Ishikawa (cell line): ENCODE data around the gene ANKRD44.

Experiments
- CREB1 ChIP-seq: IDR thresholded peaks from 2 replicates; pipeline ENCODE4 v1.6.1; 2012; ENCODE audit warnings: low read depth
- EGR1 ChIP-seq: IDR thresholded peaks from 2 replicates; pipeline ENCODE4 v1.6.1; 2012
- EP300 ChIP-seq: IDR thresholded peaks from 2 replicates; pipeline ENCODE4 v1.6.1; 2012; ENCODE audit warnings: borderline replicate concordance
- MAX ChIP-seq: IDR thresholded peaks from 2 replicates; pipeline ENCODE4 v1.6.1; 2012
- NFIC ChIP-seq: IDR thresholded peaks from 2 replicates; pipeline ENCODE4 v1.6.1; 2012
- TEAD4 ChIP-seq: IDR thresholded peaks from 2 replicates; pipeline ENCODE4 v1.6.1; 2012

GRCh38 chr2:197241596-197241995 lies 69.0 kb downstream of the ANKRD44 start:
- TF ChIP-seq CREB1, result no peak
- no peak for TF ChIP-seq MAX
- no peak for TF ChIP-seq EGR1
- no peak for TF ChIP-seq TEAD4
- no peak for TF ChIP-seq EP300
- TF ChIP-seq NFIC, result no peak
